GM19099 (cell line): Measurements from ENCODE around the gene C10orf105.

ENCODE experiments used
- POLR2A ChIP-seq: IDR thresholded peaks from 3 replicates; pipeline ENCODE4 v1.6.1; 2011; ENCODE audit warnings: low read depth; ENCODE audit not compliant: insufficient read length; ENCODE audit errors: extremely low read depth

The C10orf105 gene

GRCh38 chr10:71675295-71675970 is 44.1 kb downstream of the C10orf105 start:
- TF ChIP-seq POLR2A: no peak

GRCh38 chr10:71671994-71672946 is 47.3 kb downstream of the C10orf105 start:
- no peak for TF ChIP-seq POLR2A

- TF ChIP-seq POLR2A: no peak
Measured at GRCh38 chr10:71667387-71667752, 52.2 kb downstream of the C10orf105 start.

DNA sequence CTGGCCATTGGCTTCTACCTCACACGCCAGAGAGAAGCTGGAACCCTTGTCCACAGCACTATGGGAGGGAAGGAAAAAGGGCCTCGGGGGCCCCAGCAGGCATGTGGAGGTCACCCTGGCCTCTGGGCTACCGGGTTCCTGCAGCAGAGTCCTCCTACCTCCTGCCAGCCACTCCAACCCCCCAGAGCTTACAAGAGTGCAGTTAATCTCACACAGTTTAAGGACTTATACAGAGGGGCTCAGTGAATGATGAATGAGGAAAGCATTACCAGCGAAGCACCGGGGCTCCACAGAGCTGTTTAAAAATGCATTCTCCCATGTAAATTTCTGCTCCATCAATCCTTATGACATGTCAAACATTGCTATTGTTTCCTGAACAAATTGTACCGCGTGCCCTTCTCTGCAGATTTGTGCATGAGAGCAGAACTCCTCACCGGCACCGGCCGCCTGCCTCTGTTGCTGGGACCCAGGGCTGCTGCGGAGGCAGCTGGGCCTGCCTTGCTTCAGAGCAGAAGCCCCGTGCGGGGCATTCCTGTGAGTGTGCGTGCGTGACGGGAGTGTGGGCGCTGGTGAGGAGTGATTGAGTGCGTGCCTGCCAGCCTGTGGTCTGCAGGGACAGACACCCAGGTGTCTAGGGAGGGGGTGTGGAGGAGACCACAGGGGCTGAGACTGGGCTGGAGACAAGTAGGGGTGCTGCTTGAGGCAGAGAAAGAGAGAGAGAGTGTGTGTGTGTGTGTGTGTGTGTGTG is 52.8 kb downstream of the C10orf105 start:
- TF ChIP-seq POLR2A: no peak

DNA sequence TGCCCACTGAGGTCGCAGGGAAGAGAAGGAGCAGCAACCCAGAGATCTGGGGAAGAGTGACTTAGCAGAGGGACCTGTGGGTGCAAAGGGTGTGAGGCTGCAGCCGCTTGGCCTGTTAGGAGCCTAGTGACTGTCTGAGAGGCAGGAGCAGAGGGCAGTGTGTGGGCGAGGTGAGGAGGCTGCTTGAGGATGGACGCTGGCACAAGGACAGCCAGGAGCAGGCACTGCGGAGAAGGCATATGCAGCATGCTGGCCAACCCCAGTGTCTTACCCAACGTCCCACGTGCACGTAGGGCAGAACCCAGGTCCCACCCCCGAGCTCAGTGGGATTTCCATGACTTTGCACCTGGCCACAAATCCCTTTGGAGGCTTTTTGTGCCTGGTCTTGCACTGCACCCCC is 54.1 kb downstream of the C10orf105 start:
- no peak for TF ChIP-seq POLR2A

DNA sequence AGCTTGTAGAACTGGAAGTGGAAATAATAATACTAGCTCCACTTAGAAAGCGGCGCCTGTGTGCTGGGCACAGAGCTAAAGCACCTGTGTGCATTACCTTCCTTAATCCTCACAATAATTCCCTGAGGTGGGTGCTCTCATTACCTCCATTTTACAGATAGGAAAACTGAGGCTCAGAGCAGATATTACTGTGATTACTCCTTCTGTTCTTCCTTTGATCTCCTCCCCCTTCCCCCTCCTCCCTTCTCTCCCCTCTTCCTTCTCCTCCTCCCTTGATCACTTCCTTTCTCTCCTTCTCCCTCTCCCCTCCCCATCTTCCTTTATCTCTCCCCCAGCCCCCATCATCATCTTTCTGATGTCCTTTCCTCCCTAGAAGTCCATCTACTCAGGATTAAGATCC is 55.0 kb downstream of the C10orf105 start:
- no peak for TF ChIP-seq POLR2A

GRCh38 chr10:71663311-71663710 is 56.3 kb downstream of the C10orf105 start:
- no peak for TF ChIP-seq POLR2A

DNA sequence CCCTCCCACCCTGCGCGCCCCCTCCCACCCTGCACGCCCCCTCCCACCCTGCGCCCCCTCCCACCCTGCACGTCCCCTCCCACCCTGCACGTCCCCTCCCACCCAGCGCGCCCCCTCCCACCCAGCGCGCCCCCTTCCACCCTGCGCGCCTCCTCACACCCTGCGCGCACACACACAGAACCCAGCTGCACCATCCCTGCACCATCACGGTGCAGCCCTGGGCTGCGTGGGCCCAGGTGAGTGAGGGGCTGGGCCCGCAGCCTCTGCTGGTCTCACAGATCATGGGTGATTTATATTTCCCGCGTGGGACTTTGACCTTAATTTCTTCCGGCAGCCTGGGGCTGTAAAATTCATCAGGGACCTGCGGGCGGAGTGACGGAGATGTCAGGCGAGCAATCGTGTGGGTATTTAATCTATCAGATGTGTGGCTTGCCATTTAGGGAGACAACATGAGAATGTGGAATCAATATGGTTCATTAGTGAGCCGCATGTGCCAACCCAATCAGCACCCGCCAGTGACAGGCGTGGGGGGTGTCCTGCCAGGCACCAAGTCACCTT is 57.7 kb downstream of the C10orf105 start:
- TF ChIP-seq POLR2A: no peak
